Activated B cell treated with CpG ODN at 0.5 μM for 24 hours (primary cell): Measurements from ENCODE around the gene LMO3. TPM values are rescaled to one million over a fixed set of nuclear protein-coding genes. Genes with fewer than 3 reads are reported as not detected.

Source experiments
- ATAC-seq: fragments of 200-7000 bp; cut with Tn5 transposase; one replicate; pipeline ENCODE4 v1.10.0; 2021; ENCODE audit warnings: low read depth, mild to moderate bottlenecking, moderate library complexity
- CTCF ChIA-PET: fragments of 350-600 bp; sonication (Branson Sonifier 250); formaldehyde crosslinking; loops from one replicate; lab custom pipeline; 2021; ENCODE audit warnings: antibody characterized with exemption; lab: Charles Lee
- POLR2A ChIA-PET: fragments of 350-600 bp; sonication (Branson Sonifier 250); formaldehyde crosslinking; loops from one replicate; lab custom pipeline; 2021; ENCODE audit warnings: antibody characterized with exemption; lab: Charles Lee
- DNase-seq: peaks from one replicate; pipeline ENCODE4 v3.0.0; 2022
- H3K27ac Mint-ChIP-seq: one replicate; pipeline ENCODE4 v1.8.0; 2020; ENCODE audit warnings: mixed read lengths
- H3K27me3 Mint-ChIP-seq: one replicate; pipeline ENCODE4 v1.8.0; 2021; ENCODE audit warnings: mixed read lengths
- H3K36me3 Mint-ChIP-seq: one replicate; pipeline ENCODE4 v1.8.0; 2021; ENCODE audit warnings: low read depth, mixed read lengths
- H3K4me1 Mint-ChIP-seq: one replicate; pipeline ENCODE4 v1.8.0; 2021; ENCODE audit warnings: mixed read lengths
- H3K4me3 Mint-ChIP-seq: one replicate; pipeline ENCODE4 v1.8.0; 2020; ENCODE audit warnings: mild to moderate bottlenecking, mixed read lengths
- H3K9me3 Mint-ChIP-seq: one replicate; pipeline ENCODE4 v1.8.0; 2020; ENCODE audit warnings: mixed read lengths
- CTCF ChIP-seq: fragments of 200-600 bp; IDR thresholded peaks from one replicate; pipeline ENCODE4 v1.8.0; 2022; ENCODE audit warnings: antibody characterized with exemption, mild to moderate bottlenecking
- intact Hi-C: fragments of 100-400 bp; cut with micrococcal nuclease; formaldehyde crosslinking; loops from one replicate; pipeline ENCODE4 v1.15.1; 2024
- total RNA-seq: library from RNA; stranded (reverse); gene quantifications from 2 replicates; pipeline ENCODE4 v1.2.3, GENCODE V29; 2022

LMO3 gene
- total RNA-seq, 1 donor from 2014 or later = not detected

- Mint-ChIP-seq H3K27me3 (no peaks in the 10 kb centered on the region), H3K4me3 (no peak overlapping the region), H3K36me3 (no peaks in the 10 kb centered on the region), H3K4me1 (no peaks in the 10 kb centered on the region), H3K9me3 (peaks cover 5% of the 10 kb centered on the region), H3K27ac (no peak overlapping the region)
- ATAC-seq (no peak), DNase-seq (no peak)
- intact Hi-C loops = no loop called here
- ChIA-PET CTCF (no interaction called here), POLR2A (no interaction called here)
- no peak for TF ChIP-seq CTCF
These were observed 19.4 kb downstream of the LMO3 start for GRCh38 chr12:16586350-16587109.

- DNase-seq (no peak), ATAC-seq (no peak)
- Mint-ChIP-seq H3K4me1 (no peaks in the 10 kb centered on the region), H3K36me3 (no peaks in the 10 kb centered on the region), H3K27ac (no peak overlapping the region), H3K4me3 (no peak overlapping the region), H3K9me3 (peaks cover 5% of the 10 kb centered on the region), H3K27me3 (no peaks in the 10 kb centered on the region)
- intact Hi-C loops = no loop called here
- no peak for TF ChIP-seq CTCF
- CTCF ChIA-PET = no interaction called here
- POLR2A ChIA-PET = no interaction called here
These were observed 20.2 kb downstream of the LMO3 start for GRCh38 chr12:16585781-16586180.

GRCh38 chr12:16583969-16584745 is 21.8 kb downstream of the LMO3 start:
- POLR2A ChIA-PET = no interaction called here
- no peak for ATAC-seq

GRCh38 chr12:16581416-16581815 is 24.5 kb downstream of the LMO3 start:
- Mint-ChIP-seq H3K36me3 (no peaks in the 10 kb centered on the region), H3K4me1 (no peaks in the 10 kb centered on the region), H3K9me3 (peaks cover 5% of the 10 kb centered on the region), H3K27ac (no peak overlapping the region), H3K4me3 (no peak overlapping the region), H3K27me3 (no peaks in the 10 kb centered on the region)
- no peak for ATAC-seq
- ChIA-PET CTCF (no interaction called here), POLR2A (no interaction called here)
- TF ChIP-seq CTCF = no peak
- no peak for DNase-seq
- intact Hi-C loops = no loop called here

More at GRCh38 chr12:16583969-16584745, 21.8 kb downstream of the LMO3 start:
- intact Hi-C loops = no loop called here
- Mint-ChIP-seq H3K4me1 (no peaks in the 10 kb centered on the region), H3K9me3 (peaks cover 5% of the 10 kb centered on the region), H3K27ac (no peak overlapping the region), H3K27me3 (no peaks in the 10 kb centered on the region), H3K36me3 (no peaks in the 10 kb centered on the region), H3K4me3 (no peak overlapping the region)
- TF ChIP-seq CTCF = no peak
- CTCF ChIA-PET = no interaction called here
- no peak for DNase-seq

- DNase-seq (no peak), ATAC-seq (no peak)
- Mint-ChIP-seq H3K4me1 (no peaks in the 10 kb centered on the region), H3K27ac (no peak overlapping the region), H3K36me3 (no peaks in the 10 kb centered on the region), H3K4me3 (no peak overlapping the region), H3K27me3 (no peaks in the 10 kb centered on the region), H3K9me3 (peaks cover 5% of the 10 kb centered on the region)
- ChIA-PET POLR2A (no interaction called here), CTCF (no interaction called here)
- TF ChIP-seq CTCF = no peak
- intact Hi-C loops = no loop called here
These were observed 26.9 kb downstream of the LMO3 start for GRCh38 chr12:16579041-16579440.
